GM19025 (cell line): ENCODE measurements around the gene PPP1R26.
"Not testable (repeated sequence)": the region's sequence is repeated elsewhere in the genome, so short reads cannot be mapped to it uniquely, and the experiment has no call there.

Experiments used
- ATAC-seq: cut with Tn5 transposase; IDR thresholded peaks from one replicate; pipeline ENCODE4 v1.9.1; 2021; ENCODE audit warnings: mild to moderate bottlenecking, low read depth, moderate library complexity; ENCODE audit not compliant: unreplicated experiment

PPP1R26 gene, protein sequence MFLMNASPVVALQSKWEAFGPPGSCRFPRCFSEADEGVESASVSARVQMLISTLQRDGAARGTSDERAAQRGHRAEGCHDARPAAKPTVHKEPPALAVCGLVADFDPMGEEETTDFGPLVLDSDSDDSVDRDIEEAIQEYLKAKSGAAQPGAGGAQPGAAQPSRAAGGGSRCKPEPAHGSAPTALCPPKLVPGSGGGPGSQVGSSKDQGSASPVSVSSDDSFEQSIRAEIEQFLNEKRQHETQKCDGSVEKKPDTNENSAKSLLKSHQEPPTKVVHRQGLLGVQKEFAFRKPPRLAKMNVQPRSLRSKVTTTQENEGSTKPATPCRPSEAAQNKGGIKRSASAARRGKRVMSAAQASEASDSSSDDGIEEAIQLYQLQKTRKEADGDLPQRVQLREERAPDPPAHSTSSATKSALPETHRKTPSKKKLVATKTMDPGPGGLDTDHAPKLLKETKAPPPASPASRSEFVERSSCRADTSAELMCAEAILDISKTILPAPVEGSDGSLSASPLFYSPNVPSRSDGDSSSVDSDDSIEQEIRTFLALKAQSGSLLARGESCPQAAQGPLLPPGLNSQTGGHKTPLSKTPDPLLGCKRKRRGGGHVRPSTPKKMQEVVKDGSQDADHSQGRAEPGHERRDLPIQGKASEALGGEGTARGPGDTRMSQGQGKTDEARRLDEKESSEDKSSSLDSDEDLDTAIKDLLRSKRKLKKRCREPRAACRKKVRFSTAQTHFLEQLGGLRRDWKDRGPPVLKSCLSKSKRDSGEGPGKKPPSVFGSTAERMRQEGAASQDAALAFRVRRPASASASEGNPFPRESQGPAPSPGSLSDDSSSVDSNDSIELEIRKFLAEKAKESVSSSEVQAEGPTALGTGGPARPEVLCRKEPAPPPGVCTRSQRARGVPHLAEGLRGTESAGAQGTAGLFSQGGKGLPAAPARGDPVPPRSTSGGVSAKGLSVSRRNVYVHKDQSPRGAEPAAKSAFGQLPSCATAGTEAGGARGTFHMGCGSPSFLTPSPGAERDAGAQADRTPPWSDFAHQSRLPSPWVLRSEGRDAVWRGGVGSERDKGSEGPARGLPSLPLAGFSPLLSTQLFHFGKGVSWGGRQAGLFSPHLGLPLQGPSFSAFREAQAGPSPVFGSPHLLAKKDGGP (N-terminal part only)

DNA sequence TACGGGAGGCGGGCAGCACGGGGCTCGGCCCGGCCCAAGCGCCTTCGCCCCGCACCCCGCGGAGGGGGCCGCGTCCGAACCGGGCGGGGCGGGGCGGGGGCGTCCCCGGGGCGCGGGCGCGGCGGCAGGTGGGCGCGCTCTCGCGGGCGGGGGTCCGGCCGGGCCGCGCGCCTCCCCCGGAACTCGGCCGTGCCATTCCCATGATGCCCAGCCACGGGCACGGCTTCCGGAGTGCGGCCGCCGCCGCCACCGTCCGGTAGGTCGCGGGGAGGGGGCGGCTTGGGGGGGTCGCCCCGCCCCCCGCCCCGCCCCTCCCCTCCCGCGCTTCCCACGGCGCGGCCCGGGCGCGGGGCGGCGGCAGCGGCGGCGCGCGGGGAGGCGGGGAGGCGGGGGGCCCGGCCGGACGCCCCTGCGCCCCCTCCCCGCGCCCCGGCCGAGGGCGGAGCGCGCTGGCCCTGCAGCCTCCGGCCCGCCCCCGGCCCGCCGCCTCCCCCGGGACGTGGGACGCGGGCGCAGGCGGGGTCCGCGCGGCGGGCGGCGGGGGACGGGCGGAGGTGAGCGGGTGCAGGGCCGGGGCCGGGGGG lies at the start of gene PPP1R26:
TSS of gene PPP1R26 (plus strand) at position 314 of the 584 bp plus-strand sequence. CDS start 4,729 bp downstream, outside the sequence.
- no peak for ATAC-seq

DNA sequence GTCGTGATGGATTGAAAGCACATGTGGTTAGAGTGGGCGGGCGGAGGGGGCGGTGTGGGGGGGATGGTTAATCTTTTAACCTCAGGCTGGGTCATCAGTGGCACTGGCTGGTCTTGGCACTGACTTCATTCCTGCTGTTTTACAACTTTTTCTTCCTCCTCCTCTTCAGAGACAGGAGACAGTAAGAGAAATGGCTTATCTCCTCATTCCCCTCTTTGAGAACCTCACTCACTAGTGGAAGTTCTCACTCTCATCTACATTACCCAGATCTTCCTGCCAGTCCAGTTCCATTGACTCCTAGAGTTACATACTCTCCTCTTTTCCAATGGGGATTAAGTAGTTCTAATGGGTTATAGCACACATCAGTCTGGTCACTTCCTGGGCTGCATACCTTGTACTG lies 42.3 kb upstream of the PPP1R26 start:
- ATAC-seq, result no peak

DNA sequence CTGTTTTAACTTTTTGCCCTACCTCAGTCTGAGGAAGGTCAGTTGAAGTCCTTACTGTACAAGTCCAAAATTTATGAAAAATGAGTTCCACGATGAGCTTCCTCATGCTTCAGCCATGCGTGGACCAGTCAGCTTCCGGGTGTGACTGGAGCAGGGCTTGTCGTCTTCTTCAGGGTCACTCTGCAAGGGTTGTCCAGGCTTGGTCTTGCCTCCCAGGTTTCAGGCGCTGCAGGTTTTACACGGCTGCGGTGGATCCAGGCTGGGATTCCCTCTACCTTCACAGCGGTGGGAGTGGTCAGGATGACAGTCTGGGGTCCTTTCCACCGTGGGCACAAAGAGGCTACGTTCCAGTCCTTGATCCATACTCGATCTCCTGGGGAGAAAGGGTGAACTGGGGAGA lies 41.9 kb upstream of the PPP1R26 start:
- not testable (repeated sequence) for ATAC-seq

DNA sequence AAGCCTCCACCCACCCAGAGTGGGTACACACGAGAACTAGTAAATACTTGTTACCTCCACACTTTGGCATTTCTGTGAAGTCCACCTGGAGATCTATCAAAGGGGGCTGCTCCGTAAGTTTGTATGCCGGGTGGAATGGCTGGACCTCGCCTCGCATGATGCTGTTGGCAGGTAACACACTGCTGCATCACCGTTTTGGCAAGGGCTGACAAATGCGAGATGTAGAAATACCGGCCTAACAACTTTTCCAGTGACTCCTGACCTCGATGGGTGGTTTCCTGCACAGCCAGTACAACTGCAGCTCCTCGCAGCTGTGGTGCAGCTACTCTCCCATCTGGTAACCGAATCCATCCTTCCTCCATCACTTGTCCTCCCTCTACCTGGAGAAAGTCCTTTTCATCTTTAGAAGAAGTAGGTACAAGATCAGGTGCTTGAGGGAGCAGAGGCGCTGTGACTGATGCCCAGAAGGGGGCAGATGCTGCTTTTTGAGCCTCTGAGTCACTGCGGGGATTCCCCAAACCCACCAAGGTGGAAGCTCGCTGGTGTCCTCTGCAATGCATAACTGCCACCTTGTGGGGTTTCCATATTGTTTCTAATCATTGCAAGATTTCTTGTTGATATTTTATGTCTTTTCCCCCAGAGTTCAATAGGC lies 40.9 kb upstream of the PPP1R26 start:
- ATAC-seq, result not testable (repeated sequence)

DNA sequence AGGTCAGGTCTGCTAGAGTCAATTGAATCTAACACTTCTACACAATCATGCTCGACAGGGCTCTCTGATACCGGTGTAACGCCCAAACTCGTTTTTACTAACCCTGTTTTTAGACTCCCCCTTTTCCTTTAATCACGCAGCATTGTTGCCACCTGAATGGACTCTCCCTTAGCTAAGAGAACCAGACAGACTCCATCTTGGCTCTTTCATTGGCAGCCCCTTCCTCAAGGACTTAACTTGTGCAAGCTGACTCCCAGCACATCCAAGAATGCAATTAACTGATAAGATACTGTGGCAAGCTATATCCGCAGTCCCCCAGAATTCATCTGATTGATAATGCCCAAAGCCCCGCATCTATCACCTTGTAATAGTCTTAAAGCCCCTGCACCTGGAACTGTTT lies 40.1 kb upstream of the PPP1R26 start:
- not testable (repeated sequence) for ATAC-seq

DNA sequence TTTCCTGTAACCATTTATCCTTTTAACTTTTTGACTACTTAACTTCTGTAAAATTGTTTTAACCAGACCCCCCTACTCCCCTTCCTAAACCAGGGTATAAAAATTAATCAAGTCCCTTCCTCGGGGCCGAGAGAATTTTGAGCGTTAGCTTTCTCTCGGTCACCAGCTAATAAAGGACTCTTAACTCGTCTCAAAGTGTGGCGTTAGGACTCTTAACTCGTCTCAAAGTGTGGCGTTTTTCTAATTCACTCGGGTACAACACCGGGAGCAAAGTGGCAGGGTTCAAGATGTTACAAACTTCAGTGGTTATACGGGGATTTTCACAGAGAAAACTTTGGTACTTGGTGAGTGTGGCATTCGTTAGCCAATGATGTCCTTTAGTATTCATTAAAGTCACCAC lies 39.7 kb upstream of the PPP1R26 start:
- no peak for ATAC-seq

DNA sequence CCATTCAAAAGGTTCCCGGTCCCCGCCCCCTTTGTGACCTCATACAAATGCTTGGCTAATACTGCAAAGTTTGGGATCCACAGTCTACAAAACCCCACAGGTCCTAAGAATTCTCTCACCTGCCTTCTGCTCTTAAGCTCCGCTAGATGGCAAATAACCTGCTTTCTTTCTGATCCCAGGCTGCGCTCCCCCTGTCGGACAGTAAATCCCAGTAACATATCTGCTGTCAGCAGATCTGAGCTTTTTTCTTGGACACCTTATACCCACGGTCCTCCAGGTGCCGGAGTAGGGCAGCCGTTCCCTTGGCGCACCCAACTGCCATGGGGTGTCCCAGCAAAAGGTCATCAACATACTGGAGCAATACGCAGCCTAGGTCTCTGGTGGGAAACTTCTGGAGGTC lies 39.0 kb upstream of the PPP1R26 start:
- ATAC-seq, result no peak

DNA sequence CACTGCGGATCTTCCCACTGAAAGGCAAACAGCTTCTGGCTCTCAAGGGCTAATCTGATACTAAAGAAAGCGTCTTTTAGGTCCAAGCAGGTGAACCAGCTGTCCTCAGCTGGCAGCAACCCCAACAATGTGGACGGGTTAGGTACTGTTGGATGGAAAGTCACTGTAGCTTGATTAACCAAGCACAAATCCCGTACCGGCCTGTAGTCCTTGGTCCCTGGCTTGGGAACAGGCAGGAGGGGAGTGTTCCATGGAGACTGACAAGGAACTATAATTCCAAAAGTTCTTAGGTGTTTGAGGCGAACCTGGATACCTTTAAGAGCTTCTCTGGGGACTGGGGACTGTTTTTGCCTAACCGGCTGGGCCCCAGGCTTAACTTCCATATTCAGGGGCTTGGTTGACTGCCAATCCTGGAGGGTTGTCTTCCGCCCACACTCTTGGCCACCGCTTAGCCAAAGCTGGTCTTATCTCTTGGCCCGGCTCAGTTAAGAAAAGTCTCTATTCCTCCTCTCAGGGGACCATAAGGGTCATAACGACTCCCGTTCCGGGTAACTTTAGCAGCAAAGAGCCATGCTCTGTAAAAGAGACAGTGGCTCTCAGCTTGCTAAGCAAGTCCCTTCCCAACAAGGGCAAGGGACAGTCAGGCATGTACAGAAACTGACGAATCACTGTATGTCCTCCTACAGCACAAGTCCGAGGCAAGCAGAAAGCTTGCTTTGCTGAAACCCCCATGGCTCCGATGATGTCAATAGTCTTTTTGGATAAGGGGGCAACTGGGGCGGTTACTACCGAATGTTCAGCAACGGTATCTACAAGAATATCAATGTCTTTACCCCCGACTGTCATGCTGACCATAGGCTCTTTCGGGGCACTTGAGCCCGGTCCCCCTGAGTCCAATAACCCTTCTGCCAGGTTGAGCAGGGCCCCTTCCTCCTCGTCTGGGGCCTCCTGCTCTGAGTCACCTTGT lies 38.2 kb upstream of the PPP1R26 start:
- not testable (repeated sequence) for ATAC-seq

DNA sequence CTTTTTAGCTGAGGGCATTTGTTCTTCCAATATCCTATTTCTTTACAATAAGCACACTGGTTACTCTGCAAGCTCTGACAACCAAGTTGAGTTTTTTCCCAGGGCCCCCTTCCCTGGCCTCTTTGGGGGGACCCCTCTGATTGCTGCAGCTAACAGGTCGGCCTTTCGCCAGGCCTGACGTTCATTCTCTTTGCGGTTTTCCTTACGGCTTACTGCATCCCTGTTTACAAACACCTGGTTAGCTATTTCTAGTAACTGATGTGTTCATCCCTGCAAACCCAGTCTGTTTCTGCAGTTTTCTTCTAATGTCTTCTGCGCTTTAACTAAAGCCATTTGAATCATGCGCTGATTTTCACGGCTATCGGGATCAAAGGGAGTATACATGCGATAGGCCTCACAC lies 37.5 kb upstream of the PPP1R26 start:
- ATAC-seq, result no peak

DNA sequence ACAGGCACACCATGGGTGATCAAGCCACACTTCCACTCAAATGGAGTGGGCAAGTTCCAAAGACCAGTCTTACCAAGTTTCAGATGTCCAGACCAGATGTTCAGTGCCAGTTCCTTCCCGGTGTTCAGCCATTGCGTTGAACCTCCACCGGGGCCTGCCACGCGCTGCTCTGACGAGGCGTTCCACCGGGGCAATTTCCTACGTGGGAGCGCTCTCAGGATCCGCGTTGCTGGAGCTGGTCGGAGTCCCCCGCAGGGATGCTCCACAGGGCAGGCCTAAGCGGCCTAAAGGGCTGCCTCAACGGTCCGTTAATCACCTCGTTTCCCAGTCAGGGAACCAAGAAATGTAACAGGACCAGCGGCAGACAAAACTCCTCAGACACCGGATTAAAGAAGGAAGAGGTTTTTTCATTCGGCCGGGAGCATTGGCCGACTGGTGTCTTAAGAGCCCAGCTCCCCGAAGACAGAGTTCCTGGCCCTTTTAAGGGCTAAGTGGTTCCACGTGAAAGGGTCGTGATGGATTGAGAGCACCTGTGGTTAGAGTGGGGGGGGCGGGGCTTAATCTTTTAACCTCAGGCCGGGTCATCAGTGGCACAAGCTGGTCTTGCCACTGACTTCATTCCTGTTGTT lies 35.7 kb upstream of the PPP1R26 start:
- ATAC-seq, result no peak

DNA sequence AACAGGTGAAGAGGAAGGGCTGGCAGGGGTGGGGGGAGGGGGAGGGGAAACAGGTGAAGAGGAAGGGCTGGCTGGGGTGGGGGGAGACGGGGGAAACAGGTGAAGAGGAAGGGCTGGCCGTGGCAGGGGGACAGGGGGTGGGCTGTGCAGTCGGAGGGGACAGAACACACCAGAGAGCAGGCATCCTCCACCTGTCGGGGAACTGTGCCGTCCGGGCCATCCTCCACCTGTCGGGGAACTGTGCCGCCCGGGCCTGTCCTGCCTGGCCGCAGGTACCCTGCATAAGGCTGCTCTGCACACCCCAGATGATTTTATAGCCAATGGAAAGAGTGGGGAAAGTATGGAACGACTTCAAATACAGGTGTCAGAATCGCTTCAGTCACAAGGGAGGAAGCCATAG lies 32.5 kb upstream of the PPP1R26 start:
- no peak for ATAC-seq

DNA sequence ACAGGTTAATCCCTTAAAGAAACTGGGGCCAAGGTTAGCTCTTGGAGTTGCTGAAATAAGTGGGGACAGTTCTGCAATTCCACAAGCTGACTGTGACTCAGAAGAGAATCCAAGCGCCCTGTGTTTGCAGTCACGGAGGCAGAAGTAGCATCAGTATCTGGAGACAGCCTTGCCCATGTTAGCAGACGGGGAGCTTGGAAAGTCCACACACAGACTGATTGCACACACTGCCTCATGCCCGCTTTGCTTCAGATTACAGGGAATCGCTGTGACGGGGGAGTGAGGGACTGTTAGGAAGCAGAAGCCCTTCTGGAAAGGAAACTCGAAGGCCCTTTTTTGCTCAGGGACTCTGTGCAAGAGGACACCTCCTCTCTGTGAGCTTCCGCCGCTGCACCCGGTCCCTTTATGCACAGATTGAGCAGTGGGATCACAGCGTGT lies 30.9 kb upstream of the PPP1R26 start:
- ATAC-seq, result no peak

DNA sequence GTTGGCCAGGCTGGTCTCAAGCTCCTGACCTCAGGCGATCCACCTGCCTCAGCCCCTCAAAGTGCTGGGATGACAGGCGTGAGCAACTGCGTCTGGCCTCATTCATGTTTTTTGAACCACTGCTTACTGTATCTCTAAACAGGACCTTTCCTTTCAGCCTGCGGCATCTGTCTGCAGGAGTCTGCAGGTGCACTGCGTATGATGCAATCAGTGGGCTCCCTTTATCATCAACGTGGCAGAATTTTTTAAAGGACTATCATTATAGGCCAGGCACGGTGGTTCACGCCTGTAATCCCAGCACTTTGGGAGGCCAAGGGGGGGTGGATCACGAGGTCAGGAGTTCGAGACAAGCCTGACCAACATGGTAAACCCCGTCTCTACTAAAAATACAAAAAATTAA lies 30.1 kb upstream of the PPP1R26 start:
- not testable (repeated sequence) for ATAC-seq

DNA sequence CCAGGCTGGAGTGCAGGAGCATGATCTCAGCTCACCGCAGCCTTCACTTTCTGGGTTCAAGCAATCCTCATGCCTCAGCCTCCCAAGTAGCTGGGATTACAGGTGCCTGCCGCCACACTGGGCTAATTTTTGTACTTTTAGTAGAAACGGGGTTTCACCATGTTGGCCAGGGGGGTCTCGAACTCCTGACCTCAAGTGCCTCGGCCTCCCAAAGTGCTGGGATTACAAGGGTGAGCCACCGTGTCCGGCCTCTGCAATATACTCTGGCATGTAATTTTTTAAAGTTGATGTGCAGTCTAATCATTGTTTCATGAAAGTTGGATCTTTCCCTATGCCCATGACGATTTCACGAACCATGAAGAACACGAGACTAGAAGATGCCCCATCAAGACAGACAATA lies 28.6 kb upstream of the PPP1R26 start:
- no peak for ATAC-seq

DNA sequence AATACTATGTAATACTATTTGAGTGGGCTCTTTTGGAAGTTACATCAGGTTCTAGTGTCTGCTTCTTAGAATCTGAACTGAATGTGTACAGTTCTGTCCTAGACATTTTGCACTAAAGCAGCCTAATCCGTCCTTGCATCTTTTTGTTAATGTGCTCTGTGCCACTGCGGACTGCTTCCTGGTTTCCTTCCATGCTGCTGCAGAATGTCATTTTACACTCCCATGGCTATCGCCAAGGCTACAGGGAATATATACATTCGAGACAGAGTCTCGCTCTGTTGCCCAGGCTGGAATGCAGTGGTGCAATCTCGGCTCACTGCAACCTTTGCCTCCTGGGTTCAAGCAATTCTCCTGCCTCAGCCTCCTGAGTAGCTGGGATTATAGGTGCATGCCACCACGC lies 27.7 kb upstream of the PPP1R26 start:
- not testable (repeated sequence) for ATAC-seq

DNA sequence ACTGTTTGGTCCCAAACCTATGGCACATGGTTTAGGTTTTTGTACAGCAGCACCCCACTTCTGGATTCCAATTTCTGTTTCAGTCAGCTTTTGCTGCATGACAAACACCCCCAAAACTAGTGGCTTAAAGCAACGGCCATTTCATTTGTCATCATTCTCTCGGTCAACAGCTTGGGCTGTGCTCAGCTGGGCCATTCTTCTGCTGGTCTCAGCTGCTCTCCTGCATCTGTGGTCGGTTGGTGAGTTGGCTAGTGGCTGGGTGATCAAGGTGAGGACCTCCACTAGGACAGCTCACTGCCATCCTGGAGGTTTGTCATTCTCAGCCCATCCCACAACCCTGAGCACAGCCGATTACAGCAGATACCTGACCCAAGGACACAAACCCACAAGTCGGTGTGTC lies 24.8 kb upstream of the PPP1R26 start:
- no peak for ATAC-seq

DNA sequence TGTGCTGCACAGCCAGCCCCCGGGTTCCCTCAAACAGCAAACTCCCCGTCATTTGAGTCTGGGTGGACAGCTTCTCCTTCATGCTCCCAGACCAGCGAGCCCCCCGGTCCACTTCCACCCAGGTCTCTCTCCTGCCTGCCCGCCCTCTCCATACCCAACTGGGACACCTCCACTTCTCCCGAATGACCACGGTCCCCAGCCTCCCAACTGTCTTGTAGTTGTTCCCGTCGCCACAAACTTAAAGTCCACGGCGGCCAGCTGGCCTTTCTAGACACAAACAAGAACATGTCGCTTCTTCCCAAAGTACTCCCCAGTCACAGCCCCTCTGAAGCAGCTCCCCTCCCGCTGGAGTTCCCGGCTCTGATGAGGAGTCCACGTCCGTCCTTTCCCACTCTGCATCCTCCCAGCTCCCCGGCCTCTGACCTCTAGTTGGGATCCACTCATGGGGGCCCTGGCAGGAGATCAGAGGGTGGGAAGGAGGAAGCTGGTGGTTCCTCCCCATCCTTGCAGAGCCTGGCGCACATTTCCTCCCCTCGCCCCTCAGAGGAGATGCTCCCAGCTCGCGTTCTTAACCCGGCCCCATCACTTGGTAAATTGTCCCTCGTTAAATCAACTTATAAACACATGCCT lies 24.1 kb upstream of the PPP1R26 start:
- no peak for ATAC-seq
